Activated CD8-positive, alpha-beta T cell treated with anti-CD3 and anti-CD28 coated beads, Interleukin-2, amount 10 ng/mL, durations not matched to agents 7 days and 5 days (primary cell): ENCODE measurements around the gene ANKH. TPM values are rescaled to one million over a fixed set of nuclear protein-coding genes. Genes with fewer than 3 reads are reported as not detected.
A peak's percentile ranks its signal among the peaks of the same experiment; 100 is the strongest.

Experiments
- ATAC-seq: fragments of 150-1000 bp; cut with Tn5 transposase; one replicate; pipeline ENCODE4 v1.10.0; 2021; ENCODE audit warnings: moderate library complexity
- CTCF ChIA-PET: fragments of 350-600 bp; sonication (Branson Sonifier 250); formaldehyde crosslinking; loops from one replicate; lab custom pipeline; 2021; ENCODE audit warnings: antibody characterized with exemption; lab: Charles Lee
- POLR2A ChIA-PET: fragments of 350-600 bp; sonication (Branson Sonifier 250); formaldehyde crosslinking; loops from one replicate; lab custom pipeline; 2021; ENCODE audit warnings: antibody characterized with exemption; lab: Charles Lee
- DNase-seq: peaks from one replicate; pipeline ENCODE4 v3.0.0-alpha.2; 2020
- H3K27ac Mint-ChIP-seq: one replicate; pipeline ENCODE4 v1.8.0; 2021; ENCODE audit warnings: mild to moderate bottlenecking, mixed read lengths
- H3K27me3 Mint-ChIP-seq: one replicate; pipeline ENCODE4 v1.8.0; 2021; ENCODE audit warnings: low read depth, mixed read lengths
- H3K36me3 Mint-ChIP-seq: one replicate; pipeline ENCODE4 v1.8.0; 2021; ENCODE audit warnings: low read depth, mixed read lengths
- H3K4me1 Mint-ChIP-seq: one replicate; pipeline ENCODE4 v1.8.0; 2021; ENCODE audit warnings: low read depth, mixed read lengths
- H3K4me3 Mint-ChIP-seq: one replicate; pipeline ENCODE4 v1.8.0; 2021; ENCODE audit warnings: mild to moderate bottlenecking, mixed read lengths
- H3K9me3 Mint-ChIP-seq: one replicate; pipeline ENCODE4 v1.8.0; 2022; ENCODE audit warnings: mixed read lengths; ENCODE audit not compliant: insufficient read depth
- total RNA-seq, 2 experiments: library from RNA; stranded (reverse); gene quantifications; one replicate each; pipeline ENCODE4 v1.2.3, GENCODE V29; 2021

ANKH gene
- total RNA-seq, 2 experiments from 2014 or later: 32.1 to 36.0 TPM

DNA sequence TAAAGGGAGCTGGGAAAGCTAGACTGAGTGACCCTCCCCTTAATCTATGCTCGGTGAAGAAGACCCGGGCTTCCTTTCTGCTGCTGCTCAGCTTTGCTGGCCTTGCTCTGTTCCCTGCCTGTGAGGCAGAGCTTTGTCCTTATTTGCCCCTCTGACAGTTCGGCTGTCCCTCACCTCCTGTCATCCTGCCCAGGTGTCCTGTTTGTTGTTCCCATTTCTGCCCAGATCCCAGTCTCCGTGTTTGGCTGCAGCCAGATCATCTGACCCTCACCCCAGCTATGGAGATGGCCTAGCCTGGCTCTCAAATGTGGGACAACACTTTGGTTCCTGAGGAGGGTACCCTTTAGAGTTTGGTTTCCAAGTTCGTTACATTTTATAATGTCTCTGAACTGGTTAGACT lies 186.8 kb downstream of the ANKH start:
- POLR2A ChIA-PET: interaction anchor here (1.5 to 1.9 kb wide), 2 partner anchors 19 to 36 kb away, joined by 3 to 4 read pairs; no protein-coding TSS in a partner anchor
- H3K9me3 Mint-ChIP-seq: peaks cover 4% of the 10 kb centered on the region
- H3K27me3 Mint-ChIP-seq: no peaks in the 10 kb centered on the region
- DNase-seq: no peak
- H3K4me3 Mint-ChIP-seq: no peak overlapping the region
- no peak for ATAC-seq
- peaks cover 72% of the 10 kb centered on the region for H3K36me3 Mint-ChIP-seq
- CTCF ChIA-PET: interaction anchor here (0.7 to 4.3 kb wide), 23 partner anchors 8 to 333 kb away, joined by 3 to 43 read pairs (median 4); partner anchors contain the start of gene ANKH
- peak overlapping the region; percentile 31 for H3K27ac Mint-ChIP-seq
- peaks cover 26% of the 10 kb centered on the region for H3K4me1 Mint-ChIP-seq

- Mint-ChIP-seq H3K36me3 (peaks cover 66% of the 10 kb centered on the region), H3K9me3 (no peaks in the 10 kb centered on the region), H3K4me1 (peaks cover 29% of the 10 kb centered on the region), H3K27ac (no peak overlapping the region), H3K4me3 (no peak overlapping the region), H3K27me3 (no peaks in the 10 kb centered on the region)
- DNase-seq (no peak), ATAC-seq (no peak)
- CTCF ChIA-PET: interaction anchor here (0.7 to 4.3 kb wide), 15 partner anchors 8 to 331 kb away, joined by 3 to 43 read pairs (median 7); partner anchors contain the start of gene ANKH
- POLR2A ChIA-PET: interaction anchor here (1.2 to 1.9 kb wide), 2 partner anchors 20 to 23 kb away, joined by 3 to 4 read pairs; no protein-coding TSS in a partner anchor
These were observed 187.6 kb downstream of the ANKH start for GRCh38 chr5:14683906-14684455.

GRCh38 chr5:14681236-14681752 lies 190.3 kb downstream of the ANKH start:
- no peak overlapping the region for H3K4me3 Mint-ChIP-seq
- CTCF ChIA-PET: interaction anchor here (1.2 kb wide), 1 partner anchor 33 kb away, joined by 3 read pairs; no protein-coding TSS in a partner anchor
- POLR2A ChIA-PET: no interaction called here

GRCh38 chr5:14679595-14679994 lies 192.0 kb downstream of the ANKH start:
- Mint-ChIP-seq H3K4me3 (no peak overlapping the region), H3K27ac (no peak overlapping the region), H3K9me3 (no peaks in the 10 kb centered on the region), H3K36me3 (peaks cover 65% of the 10 kb centered on the region), H3K4me1 (peaks cover 47% of the 10 kb centered on the region), H3K27me3 (no peaks in the 10 kb centered on the region)
- ChIA-PET POLR2A (no interaction called here), CTCF (interaction anchor here (0.6 to 1.2 kb wide), 3 partner anchors 27 to 191 kb away, joined by 3 read pairs; no protein-coding TSS in a partner anchor)
- no peak for DNase-seq
- ATAC-seq: no peak

More at GRCh38 chr5:14681236-14681752, 190.3 kb downstream of the ANKH start:
- Mint-ChIP-seq H3K36me3 (peaks cover 61% of the 10 kb centered on the region), H3K27ac (no peak overlapping the region), H3K9me3 (no peaks in the 10 kb centered on the region), H3K4me1 (peaks cover 43% of the 10 kb centered on the region), H3K27me3 (no peaks in the 10 kb centered on the region)
- ATAC-seq: no peak
- DNase-seq: no peak

- DNase-seq: no peak
- ChIA-PET CTCF (interaction anchor here (0.6 to 1.4 kb wide), 6 partner anchors 8 to 191 kb away, joined by 3 read pairs; no protein-coding TSS in a partner anchor), POLR2A (no interaction called here)
- Mint-ChIP-seq H3K36me3 (peaks cover 68% of the 10 kb centered on the region), H3K4me1 (peaks cover 53% of the 10 kb centered on the region), H3K27me3 (no peaks in the 10 kb centered on the region), H3K4me3 (no peak overlapping the region), H3K27ac (peak overlapping the region; percentile 17), H3K9me3 (no peaks in the 10 kb centered on the region)
- ATAC-seq: no peak
These were observed 192.7 kb downstream of the ANKH start for GRCh38 chr5:14678773-14679334.

- Mint-ChIP-seq H3K36me3 (peaks cover 62% of the 10 kb centered on the region), H3K27ac (peak overlapping the region; percentile 83), H3K9me3 (no peaks in the 10 kb centered on the region), H3K4me3 (peak overlapping the region; percentile 63), H3K27me3 (no peaks in the 10 kb centered on the region), H3K4me1 (peaks cover 71% of the 10 kb centered on the region)
- ChIA-PET CTCF (interaction anchor here (0.9 to 3.0 kb wide), 5 partner anchors 8 to 324 kb away, joined by 3 to 17 read pairs (median 10); no protein-coding TSS in a partner anchor), POLR2A (interaction anchor here (1.0 to 1.6 kb wide), 3 partner anchors 9 to 30 kb away, joined by 4 to 6 read pairs (median 5); partner anchors contain the start of gene OTULIN)
- ATAC-seq (peak; percentile 80), DNase-seq (peak; percentile 56)
These were observed 195.3 kb downstream of the ANKH start for GRCh38 chr5:14676320-14676719.

- H3K9me3 Mint-ChIP-seq: no peaks in the 10 kb centered on the region
These were observed 195.7 kb downstream of the ANKH start for GRCh38 chr5:14675865-14676300.

DNA sequence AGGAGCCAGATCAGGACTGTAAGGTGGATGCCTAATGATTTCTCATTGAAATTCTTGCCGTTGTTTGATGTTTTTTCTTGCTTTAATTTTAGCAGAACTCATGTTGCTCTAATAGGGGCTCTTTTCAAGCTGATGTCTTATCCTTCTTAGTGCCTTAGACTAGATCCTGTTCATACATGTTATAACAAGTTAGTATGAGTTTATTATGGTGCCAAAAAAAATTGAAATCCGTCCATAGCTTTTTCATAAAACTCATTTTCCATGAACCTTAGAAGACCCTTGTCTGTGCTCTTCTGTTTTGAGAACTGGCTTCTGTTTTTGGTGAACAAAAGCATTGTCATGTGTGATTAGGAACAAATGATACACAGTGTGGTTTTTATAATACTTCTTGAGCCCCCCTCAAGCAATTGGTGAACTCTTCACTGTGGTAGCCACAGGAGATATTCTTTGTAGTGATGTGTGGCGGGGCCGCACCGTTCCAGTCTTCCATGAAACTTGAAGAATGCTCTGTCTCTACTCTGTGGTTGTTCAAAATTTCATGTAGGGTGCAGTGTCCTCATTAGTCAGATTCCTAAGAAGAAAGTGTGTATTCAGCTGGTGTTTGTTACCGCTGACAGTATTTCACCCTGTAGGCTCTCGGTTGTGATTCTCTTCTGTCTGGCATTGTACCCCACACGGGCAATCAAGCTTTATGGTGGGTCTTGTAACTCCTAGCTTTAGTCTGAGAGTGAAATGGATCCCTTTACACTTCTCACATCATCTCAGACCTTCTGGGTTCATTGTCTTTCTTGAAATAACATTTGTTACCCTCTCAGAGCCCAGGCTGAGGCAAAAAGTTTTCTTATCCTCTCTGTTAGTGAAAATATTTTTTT lies 196.4 kb downstream of the ANKH start:
- DNase-seq: no peak
- Mint-ChIP-seq H3K9me3 (no peaks in the 10 kb centered on the region), H3K36me3 (peaks cover 58% of the 10 kb centered on the region), H3K27me3 (no peaks in the 10 kb centered on the region), H3K4me3 (peak overlapping the region; percentile 63), H3K4me1 (peaks cover 78% of the 10 kb centered on the region), H3K27ac (peak overlapping the region; percentile 83)
- POLR2A ChIA-PET: interaction anchor here (1.0 to 1.6 kb wide), 2 partner anchors 9 to 31 kb away, joined by 3 to 6 read pairs; no protein-coding TSS in a partner anchor
- CTCF ChIA-PET: interaction anchor here (0.8 to 3.0 kb wide), 9 partner anchors 8 to 323 kb away, joined by 3 to 17 read pairs (median 4); no protein-coding TSS in a partner anchor
- peak; percentile 22 for ATAC-seq

More at GRCh38 chr5:14675865-14676300, 195.7 kb downstream of the ANKH start:
- Mint-ChIP-seq H3K27me3 (no peaks in the 10 kb centered on the region), H3K4me3 (peak overlapping the region; percentile 63), H3K4me1 (peaks cover 73% of the 10 kb centered on the region), H3K27ac (peak overlapping the region; percentile 83), H3K36me3 (peaks cover 61% of the 10 kb centered on the region)
- POLR2A ChIA-PET: interaction anchor here (1.0 to 1.6 kb wide), 3 partner anchors 9 to 31 kb away, joined by 4 to 6 read pairs (median 5); partner anchors contain the start of gene OTULIN
- ATAC-seq: peak; percentile 57
- CTCF ChIA-PET: interaction anchor here (0.9 to 3.0 kb wide), 5 partner anchors 9 to 324 kb away, joined by 3 to 17 read pairs (median 10); no protein-coding TSS in a partner anchor
- DNase-seq: no peak

- H3K4me1 Mint-ChIP-seq: peaks cover 86% of the 10 kb centered on the region
- no peak overlapping the region for H3K27ac Mint-ChIP-seq
- DNase-seq (no peak), ATAC-seq (no peak)
- POLR2A ChIA-PET: interaction anchor here (0.8 kb wide), 1 partner anchor 9 kb away, joined by 3 read pairs; no protein-coding TSS in a partner anchor
- H3K4me3 Mint-ChIP-seq: no peak overlapping the region
- no peaks in the 10 kb centered on the region for H3K9me3 Mint-ChIP-seq
- H3K27me3 Mint-ChIP-seq: no peaks in the 10 kb centered on the region
- CTCF ChIA-PET: interaction anchor here (1.0 to 2.1 kb wide), 4 partner anchors 9 to 25 kb away, joined by 3 to 14 read pairs (median 4); no protein-coding TSS in a partner anchor
- H3K36me3 Mint-ChIP-seq: peaks cover 53% of the 10 kb centered on the region
These were observed 198.1 kb downstream of the ANKH start for GRCh38 chr5:14673443-14673842.

GRCh38 chr5:14672484-14673394 lies 198.8 kb downstream of the ANKH start:
- H3K4me1 Mint-ChIP-seq: peaks cover 86% of the 10 kb centered on the region
- H3K27me3 Mint-ChIP-seq: no peaks in the 10 kb centered on the region
- H3K9me3 Mint-ChIP-seq: no peaks in the 10 kb centered on the region
- H3K4me3 Mint-ChIP-seq: no peak overlapping the region
- peak overlapping the region; percentile 37 for H3K27ac Mint-ChIP-seq
- POLR2A ChIA-PET: interaction anchor here (0.8 kb wide), 1 partner anchor 9 kb away, joined by 3 read pairs; no protein-coding TSS in a partner anchor
- H3K36me3 Mint-ChIP-seq: peaks cover 52% of the 10 kb centered on the region
- no peak for DNase-seq
- ATAC-seq: no peak
- CTCF ChIA-PET: interaction anchor here (0.6 to 2.1 kb wide), 6 partner anchors 9 to 321 kb away, joined by 3 to 14 read pairs (median 4); no protein-coding TSS in a partner anchor
